H1 (cell line): ENCODE measurements around the gene OR1K1.

Source experiments
- CBX8 ChIP-seq: fragments of 300-800, 300-1000 bp; sonication (generic); IDR thresholded peaks from 2 replicates; pipeline ENCODE4 v1.7.1; 2016; ENCODE audit warnings: low read depth, low read length, borderline replicate concordance
- CTBP2 ChIP-seq: IDR thresholded peaks from 2 replicates; pipeline ENCODE4 v1.7.0; 2011; ENCODE audit warnings: borderline replicate concordance, mild to moderate bottlenecking, moderate library complexity, mixed read lengths, low read length; ENCODE audit not compliant: insufficient read depth, insufficient read length
- CTCF ChIP-seq, 3 experiments: IDR thresholded peaks; 1 replicate in 2 of 3; 2 replicates in 1 of 3; pipeline versions ENCODE4 v1.5.1 to v1.6.1; 2011; ENCODE audit warnings: low read length in 3 of 3, mild to moderate bottlenecking in 3 of 3, inconsistent platforms in 2 of 3, low read depth in 1 of 3, moderate library complexity in 1 of 3; ENCODE audit not compliant: insufficient read depth in 1 of 3; ENCODE audit errors: control extremely low read depth in 1 of 3
- EZH2 ChIP-seq: fragments of 200-600 bp; sonication (generic); IDR thresholded peaks from 2 replicates; pipeline ENCODE4 v1.7.1; 2012; ENCODE audit warnings: low read depth, mild to moderate bottlenecking, moderate library complexity, low read length, inconsistent platforms; ENCODE audit not compliant: severe bottlenecking
- POLR2A ChIP-seq, 2 experiments: IDR thresholded peaks; 1 replicate in 1 of 2; 2 replicates in 1 of 2; pipeline ENCODE4 v1.6.1; 2011; ENCODE audit warnings: low read depth in 2 of 2, low read length in 2 of 2, mild to moderate bottlenecking in 2 of 2; ENCODE audit errors: control extremely low read depth in 1 of 2
- POLR2AphosphoS5 ChIP-seq: IDR thresholded peaks from 2 replicates; pipeline ENCODE4 v1.6.1; 2011; ENCODE audit warnings: low read depth, low read length

DNA sequence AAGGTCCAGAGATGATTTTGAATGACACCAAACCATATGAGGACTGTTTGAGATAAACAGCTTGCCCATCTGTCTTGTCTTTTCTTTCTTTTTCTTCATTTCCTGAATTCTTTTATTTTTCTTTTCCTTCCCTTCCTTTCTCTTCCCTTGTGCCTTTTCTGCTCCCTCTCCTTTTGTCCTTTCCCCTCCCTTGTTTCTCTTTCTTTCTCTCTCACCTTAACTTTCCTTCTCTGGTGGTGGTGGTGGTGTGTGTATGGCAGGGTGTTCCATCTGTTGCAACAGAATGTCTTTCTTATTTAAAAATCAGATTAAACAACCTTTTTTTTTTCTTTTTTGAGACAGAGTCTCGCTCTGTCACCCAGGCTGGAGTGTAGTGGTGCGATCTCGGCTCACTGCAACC lies 32.3 kb downstream of the OR1K1 start:
- TF ChIP-seq POLR2A (IDR thresholded peaks at IDR 0.05; ENCODE audit: control extremely low read depth in 1 of 2, low read depth in 2 of 2, low read length in 2 of 2): no peak
- no peak for TF ChIP-seq CTBP2
- TF ChIP-seq POLR2AphosphoS5: no peak
- no peak for TF ChIP-seq CBX8
- no peak for TF ChIP-seq EZH2
- no peak for TF ChIP-seq CTCF (IDR thresholded peaks at IDR 0.05; ENCODE audit: control extremely low read depth in 1 of 3, insufficient read depth in 1 of 3, low read depth in 1 of 3, low read length in 3 of 3)
